Breast epithelium (tissue), 4 donors: ENCODE results near the gene STXBP6. TPM values are rescaled to one million over a fixed set of nuclear protein-coding genes. Genes with fewer than 3 reads are reported as not detected.

Experiments used
- DNase-seq, 2 donors: peaks; one replicate each; pipeline ENCODE4 v3.0.0-alpha.2; 2019; ENCODE audit warnings: low spot score in 2 of 2
- H3K27ac ChIP-seq, 2 donors: fragments of 200-600 bp; sonication (generic) in 1 of 2; one replicate each; pipeline ENCODE4 v1.5.1; 2016 to 2019; ENCODE audit warnings: mild to moderate bottlenecking in 1 of 2
- H3K27me3 ChIP-seq, 2 donors: fragments of 200-600 bp; sonication (generic) in 1 of 2; one replicate each; pipeline versions ENCODE4 v1.5.1 to v1.6.0; 2017 to 2019; ENCODE audit warnings: control low read depth in 1 of 2, mild to moderate bottlenecking in 1 of 2
- H3K36me3 ChIP-seq: fragments of 200-600 bp; one replicate; pipeline ENCODE4 v1.5.1; 2019
- H3K4me1 ChIP-seq, 2 donors: fragments of 200-600 bp; sonication (generic); one replicate each; pipeline ENCODE4 v1.5.1; 2016 to 2019; ENCODE audit warnings: control low read depth in 1 of 2
- H3K4me3 ChIP-seq, 3 donors: fragments of 200-600 bp; sonication (generic); 1 replicate in 2 of 3; 2 replicates in 1 of 3; pipeline ENCODE4 v1.5.1; 2016 to 2019; ENCODE audit warnings: mild to moderate bottlenecking in 3 of 3, moderate library complexity in 2 of 3
- H3K9me3 ChIP-seq, 2 donors: fragments of 200-600 bp; sonication (generic) in 1 of 2; one replicate each; pipeline ENCODE4 v1.5.1; 2016 to 2019; ENCODE audit warnings: control low read depth in 1 of 2
- CTCF ChIP-seq, 3 donors: fragments of 450-650 bp; IDR thresholded peaks; one replicate each; pipeline ENCODE4 v1.5.1; 2016 to 2017; ENCODE audit warnings: antibody characterized with exemption in 3 of 3, mild to moderate bottlenecking in 3 of 3, moderate library complexity in 3 of 3
- POLR2A ChIP-seq: fragments of 450-650 bp; IDR thresholded peaks from one replicate; pipeline ENCODE4 v1.6.1; 2016; ENCODE audit warnings: antibody characterized with exemption, mild to moderate bottlenecking, moderate library complexity
- POLR2AphosphoS5 ChIP-seq, 3 donors: sonication (generic); formaldehyde crosslinking; IDR thresholded peaks; one replicate each; pipeline ENCODE4 v1.6.1; 2017; ENCODE audit warnings: antibody characterized with exemption in 3 of 3
- intact Hi-C: fragments of 100-400 bp; cut with DNase I; formaldehyde crosslinking; loops from one replicate; pipeline ENCODE4 v1.15.1; 2023; ENCODE audit warnings: low total_unique reads
- total RNA-seq, 3 donors: library from RNA; depleted of rRNA; stranded (reverse); fragments of >200 nt; gene quantifications; one replicate each; pipeline ENCODE4 v1.1.0, GENCODE V29; 2016

Gene STXBP6
- total RNA-seq, 3 donors from 2014 or later: 2.6 to 8.3 (median 5.3) TPM

- no peak for TF ChIP-seq POLR2AphosphoS5 (IDR thresholded peaks at IDR 0.05)
- no peak for TF ChIP-seq CTCF (IDR thresholded peaks at IDR 0.05)
- TF ChIP-seq POLR2A: no peak
- H3K4me3 ChIP-seq: no peak overlapping the region
- intact Hi-C loops: no loop called here
- no peak for DNase-seq
- H3K9me3 ChIP-seq: no peaks in the 10 kb centered on the region
- H3K27ac ChIP-seq: no peak overlapping the region
- no peaks in the 10 kb centered on the region for H3K27me3 ChIP-seq
- no peaks in the 10 kb centered on the region for H3K4me1 ChIP-seq
- no peaks in the 10 kb centered on the region for H3K36me3 ChIP-seq
Measured at GRCh38 chr14:24992624-24993360, 57.2 kb downstream of the STXBP6 start.

- TF ChIP-seq CTCF (IDR thresholded peaks at IDR 0.05) (no peak), POLR2AphosphoS5 (IDR thresholded peaks at IDR 0.05) (no peak), POLR2A (no peak)
- no peak for DNase-seq
- no peak overlapping the region for H3K4me3 ChIP-seq
- intact Hi-C loops: no loop called here
- H3K9me3 ChIP-seq: no peaks in the 10 kb centered on the region
- H3K27ac ChIP-seq: no peak overlapping the region
- H3K27me3 ChIP-seq: no peaks in the 10 kb centered on the region
- no peaks in the 10 kb centered on the region for H3K4me1 ChIP-seq
- H3K36me3 ChIP-seq: no peaks in the 10 kb centered on the region
Measured at GRCh38 chr14:24991821-24992220, 58.1 kb downstream of the STXBP6 start.

- H3K9me3 ChIP-seq: no peaks in the 10 kb centered on the region
- no peaks in the 10 kb centered on the region for H3K27me3 ChIP-seq
- no peaks in the 10 kb centered on the region for H3K36me3 ChIP-seq
- no peak overlapping the region for H3K4me3 ChIP-seq
- DNase-seq: no peak
- no peak overlapping the region for H3K27ac ChIP-seq
- intact Hi-C loops: no loop called here
- no peak for TF ChIP-seq POLR2A
- no peak for TF ChIP-seq CTCF (IDR thresholded peaks at IDR 0.05)
- no peak for TF ChIP-seq POLR2AphosphoS5 (IDR thresholded peaks at IDR 0.05)
- no peaks in the 10 kb centered on the region for H3K4me1 ChIP-seq
Measured at GRCh38 chr14:24991288-24991687, 58.7 kb downstream of the STXBP6 start.

GRCh38 chr14:24990773-24991172 lies 59.2 kb downstream of the STXBP6 start:
- no peaks in the 10 kb centered on the region for H3K9me3 ChIP-seq
- no peaks in the 10 kb centered on the region for H3K4me1 ChIP-seq
- TF ChIP-seq POLR2A (no peak), POLR2AphosphoS5 (IDR thresholded peaks at IDR 0.05) (no peak), CTCF (IDR thresholded peaks at IDR 0.05) (no peak)
- no peaks in the 10 kb centered on the region for H3K36me3 ChIP-seq
- H3K27me3 ChIP-seq: no peaks in the 10 kb centered on the region
- no peak overlapping the region for H3K27ac ChIP-seq
- intact Hi-C loops: no loop called here
- no peak for DNase-seq
- no peak overlapping the region for H3K4me3 ChIP-seq

GRCh38 chr14:24990050-24990449 lies 59.9 kb downstream of the STXBP6 start:
- Histone ChIP-seq H3K36me3 (no peaks in the 10 kb centered on the region), H3K27ac (no peak overlapping the region), H3K27me3 (no peaks in the 10 kb centered on the region), H3K9me3 (no peaks in the 10 kb centered on the region), H3K4me3 (no peak overlapping the region), H3K4me1 (no peaks in the 10 kb centered on the region)
- intact Hi-C loops: no loop called here
- DNase-seq: no peak
- TF ChIP-seq CTCF (IDR thresholded peaks at IDR 0.05) (no peak), POLR2A (no peak), POLR2AphosphoS5 (IDR thresholded peaks at IDR 0.05) (no peak)
